ENCODE data around the gene AKR1B1. TPM values are rescaled to one million over a fixed set of nuclear protein-coding genes. Genes with fewer than 3 reads are reported as not detected.

The AKR1B1 gene
- total and polyA plus RNA-seq, 2 experiments from 2014 or later, result 48.9 to 158 TPM

- no peak for TF ChIP-seq CTCF (IDR thresholded peaks at IDR 0.05; ENCODE audit: low read depth, low read length)
- Histone ChIP-seq H3K27ac (no peak overlapping the region), H3K4me3 (no peak overlapping the region), H3K9me3 (ENCODE audit: low read depth) (no peaks in the 10 kb centered on the region), H3K4me1 (ENCODE audit: low read depth) (no peaks in the 10 kb centered on the region), H3K27me3 (no peaks in the 10 kb centered on the region), H3K36me3 (peaks cover 20% of the 10 kb centered on the region)
- DNase-seq (ENCODE audit: low read depth in 1 of 2, low spot score in 1 of 2), result no peak
Measured at GRCh38 chr7:134446446-134446845, 12.5 kb downstream of the AKR1B1 start.

DNA sequence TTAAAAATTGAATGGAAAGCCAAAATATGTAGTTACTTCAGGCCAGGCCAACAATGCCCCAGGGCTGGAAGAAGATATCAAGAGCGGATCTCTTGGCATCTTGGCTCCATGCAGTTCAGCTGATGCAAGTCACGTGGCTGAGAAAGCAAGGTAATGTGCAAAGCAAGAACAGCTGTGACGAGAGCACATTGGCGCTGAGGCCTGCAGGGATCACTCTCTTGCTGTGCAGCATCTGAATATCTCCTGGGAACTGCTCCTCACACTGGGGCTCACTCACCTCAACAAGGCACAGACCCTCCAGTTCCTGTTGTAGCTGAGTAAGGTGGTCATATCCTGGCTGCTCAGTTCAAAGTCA lies 14.0 kb downstream of the AKR1B1 start:
- H3K4me3 ChIP-seq, result no peak overlapping the region
- no peaks in the 10 kb centered on the region for H3K9me3 ChIP-seq (ENCODE audit: low read depth)
- TF ChIP-seq CTCF (IDR thresholded peaks at IDR 0.05; ENCODE audit: low read depth, low read length), result no peak
- no peak for DNase-seq (ENCODE audit: low read depth in 1 of 2, low spot score in 1 of 2)
- H3K27ac ChIP-seq, result no peak overlapping the region
- peaks cover 16% of the 10 kb centered on the region for H3K36me3 ChIP-seq
- no peaks in the 10 kb centered on the region for H3K27me3 ChIP-seq
- no peaks in the 10 kb centered on the region for H3K4me1 ChIP-seq (ENCODE audit: low read depth)

DNA sequence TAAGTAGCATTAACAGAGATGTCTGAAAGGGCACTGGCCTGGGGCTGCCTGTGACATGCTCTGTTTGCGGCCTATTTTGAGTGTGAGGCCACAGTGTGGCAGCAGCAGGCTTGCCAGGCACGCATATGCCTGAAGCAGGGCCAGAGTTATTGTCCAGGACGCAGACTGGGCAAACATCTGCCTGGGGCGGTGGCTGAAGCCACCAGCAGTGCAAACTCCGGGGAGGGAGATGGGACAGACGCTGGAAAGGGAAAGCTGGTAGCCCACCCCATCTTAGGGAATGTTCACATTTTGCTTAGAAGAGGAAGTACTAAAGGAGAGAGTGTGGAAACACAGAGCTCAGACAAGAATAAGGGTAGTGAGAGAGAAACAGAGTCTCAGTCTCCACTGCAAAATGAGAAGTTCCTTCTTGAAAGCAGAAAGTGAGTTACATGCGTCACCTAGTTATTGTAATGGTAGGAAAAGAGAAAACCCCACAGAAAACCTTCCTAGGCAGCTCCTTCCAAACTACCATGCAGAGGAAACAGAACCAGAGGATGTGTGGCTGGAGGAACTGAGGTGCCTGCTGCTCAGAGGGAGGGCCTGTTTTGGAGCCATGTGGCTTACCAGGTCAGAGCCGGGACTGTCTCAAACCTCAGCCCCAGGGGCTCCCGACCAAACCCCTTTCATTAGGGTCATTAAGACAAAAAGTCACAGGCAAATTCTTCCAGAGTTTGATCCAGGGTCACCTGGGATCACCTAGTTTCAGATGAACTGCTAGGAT lies 14.5 kb downstream of the AKR1B1 start:
- H3K27ac ChIP-seq, result no peak overlapping the region
- no peak for TF ChIP-seq CTCF (IDR thresholded peaks at IDR 0.05; ENCODE audit: low read depth, low read length)
- H3K4me1 ChIP-seq (ENCODE audit: low read depth), result no peaks in the 10 kb centered on the region
- H3K36me3 ChIP-seq, result peaks cover 13% of the 10 kb centered on the region
- H3K4me3 ChIP-seq, result no peak overlapping the region
- DNase-seq (ENCODE audit: low read depth in 1 of 2, low spot score in 1 of 2), result no peak
- H3K9me3 ChIP-seq (ENCODE audit: low read depth), result no peaks in the 10 kb centered on the region
- no peaks in the 10 kb centered on the region for H3K27me3 ChIP-seq

- Histone ChIP-seq H3K4me3 (no peak overlapping the region), H3K27ac (no peak overlapping the region), H3K4me1 (ENCODE audit: low read depth) (no peaks in the 10 kb centered on the region), H3K36me3 (peaks cover 10% of the 10 kb centered on the region), H3K9me3 (ENCODE audit: low read depth) (no peaks in the 10 kb centered on the region), H3K27me3 (no peaks in the 10 kb centered on the region)
- TF ChIP-seq CTCF (IDR thresholded peaks at IDR 0.05; ENCODE audit: low read depth, low read length), result no peak
- DNase-seq (ENCODE audit: low read depth in 1 of 2, low spot score in 1 of 2), result no peak
Measured at GRCh38 chr7:134443396-134444070, 15.4 kb downstream of the AKR1B1 start.

DNA sequence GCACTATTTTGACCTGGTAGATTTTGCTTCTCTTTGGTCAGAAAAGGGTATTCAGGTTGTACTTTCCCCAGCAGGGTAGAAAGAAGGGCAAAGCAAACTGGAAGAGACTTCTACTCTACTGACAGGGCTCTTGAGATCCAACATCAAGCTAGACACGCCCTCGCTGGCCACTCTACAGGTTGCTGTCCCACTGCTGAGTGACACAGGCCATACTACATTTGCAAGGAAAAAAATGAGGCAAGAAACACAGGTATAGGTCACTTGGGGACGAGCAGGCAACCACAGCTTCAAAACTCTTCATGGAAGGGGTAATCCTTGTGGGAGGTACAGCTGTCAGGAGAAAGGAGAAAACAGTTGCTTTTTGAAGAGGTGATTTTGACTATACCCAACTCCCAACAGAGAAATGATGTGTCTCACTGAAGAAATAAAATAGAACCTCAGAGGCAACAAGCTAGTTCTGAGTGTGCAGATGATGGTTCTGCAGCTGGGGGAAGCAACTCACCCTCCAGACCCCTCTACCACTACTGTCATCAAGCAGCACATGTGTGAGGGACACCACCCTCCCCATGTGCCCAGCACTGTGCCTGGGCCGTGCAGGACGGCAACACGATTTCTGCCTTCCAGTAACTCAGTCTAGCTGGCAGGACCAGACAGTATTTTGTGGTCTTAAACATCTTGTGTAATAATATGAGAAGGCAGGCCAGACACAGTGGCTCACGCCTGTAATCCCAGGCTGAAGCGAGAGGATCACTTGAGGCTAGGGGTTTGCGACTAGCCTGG lies 16.3 kb downstream of the AKR1B1 start:
- no peak for DNase-seq (ENCODE audit: low read depth in 1 of 2, low spot score in 1 of 2)
- Histone ChIP-seq H3K9me3 (ENCODE audit: low read depth) (no peaks in the 10 kb centered on the region), H3K4me1 (ENCODE audit: low read depth) (no peaks in the 10 kb centered on the region), H3K27me3 (no peaks in the 10 kb centered on the region), H3K4me3 (no peak overlapping the region), H3K27ac (no peak overlapping the region), H3K36me3 (peaks cover 10% of the 10 kb centered on the region)
- TF ChIP-seq CTCF (IDR thresholded peaks at IDR 0.05; ENCODE audit: low read depth, low read length), result no peak

Data from cardiac muscle cell (in vitro differentiated cells and primary cell).